Activated CD8-positive, alpha-beta memory T cell treated with anti-CD3 and anti-CD28 coated beads, Interleukin-2, amount 50 U/mL, for 48 hours (primary cell): Measurements from ENCODE around the gene RASGRP2.

ENCODE experiments used
- DNase-seq: peaks from one replicate; pipeline ENCODE4 v3.0.0-alpha.2; 2020

Gene RASGRP2

DNA sequence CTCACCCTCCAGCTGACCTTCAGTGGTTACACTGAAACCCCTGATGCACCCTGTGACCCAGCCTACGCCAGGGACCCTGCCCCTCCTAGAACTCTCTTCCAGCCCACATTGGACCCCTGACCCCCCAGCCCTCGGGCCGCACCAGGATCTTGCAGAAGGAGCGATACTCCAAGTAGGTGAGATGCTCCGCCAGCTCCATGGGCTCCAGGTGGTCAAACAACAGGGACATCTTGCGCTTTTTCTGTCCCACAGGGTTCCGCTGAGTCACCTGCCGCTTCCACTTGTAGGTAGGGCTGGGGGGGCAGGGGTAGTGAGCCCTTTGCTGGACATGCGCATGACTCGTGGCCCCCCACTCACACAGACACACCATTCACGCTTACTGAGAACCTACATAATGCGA is 4.1 kb downstream of the RASGRP2 start:
- DNase-seq: no peak

DNA sequence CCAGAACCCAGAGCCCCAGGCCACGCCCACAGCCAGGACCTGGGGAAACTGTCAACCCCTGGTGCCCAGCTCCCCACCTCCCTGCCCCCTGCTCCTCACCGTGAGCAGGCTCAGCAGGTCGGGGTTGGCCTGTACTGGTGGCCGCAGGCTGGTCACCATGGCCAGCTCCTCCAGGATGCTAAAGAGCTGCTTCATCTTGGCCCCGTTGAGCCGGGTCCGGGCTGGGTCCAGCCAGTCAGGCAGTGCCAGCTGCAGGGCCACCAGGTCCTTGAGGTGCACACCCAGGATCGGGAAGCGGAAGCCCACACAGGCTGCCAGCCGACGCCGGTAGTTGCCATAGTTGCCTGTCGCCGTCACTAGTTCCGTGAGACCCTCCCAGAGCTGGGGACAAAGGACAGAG is 7.3 kb downstream of the RASGRP2 start:
- no peak for DNase-seq

DNA sequence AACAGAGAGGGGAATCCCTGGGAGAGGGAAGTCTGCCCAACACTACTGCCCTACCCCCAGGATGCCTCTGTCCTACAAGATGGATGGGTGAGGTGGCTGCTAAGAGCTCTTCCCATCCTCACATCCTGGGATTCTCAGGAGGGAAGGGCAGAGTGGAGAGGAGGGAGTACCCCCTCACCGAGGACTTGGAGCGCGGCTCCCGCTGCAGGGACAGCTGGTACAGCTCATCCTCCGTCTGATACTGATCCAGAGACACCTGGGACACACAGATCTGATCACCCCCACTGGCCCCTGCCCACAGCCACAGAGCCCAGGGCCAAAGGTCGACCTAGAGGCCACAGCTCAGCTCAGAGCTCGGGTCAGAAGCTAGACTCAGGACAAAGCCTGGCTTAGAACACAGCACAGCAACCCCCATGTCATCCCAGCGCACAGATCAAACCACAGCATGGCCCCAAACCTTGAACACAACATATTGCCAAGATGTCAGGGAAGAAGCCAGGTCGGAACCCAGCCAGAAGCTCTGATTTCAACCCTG is 8.2 kb downstream of the RASGRP2 start:
- no peak for DNase-seq

DNA sequence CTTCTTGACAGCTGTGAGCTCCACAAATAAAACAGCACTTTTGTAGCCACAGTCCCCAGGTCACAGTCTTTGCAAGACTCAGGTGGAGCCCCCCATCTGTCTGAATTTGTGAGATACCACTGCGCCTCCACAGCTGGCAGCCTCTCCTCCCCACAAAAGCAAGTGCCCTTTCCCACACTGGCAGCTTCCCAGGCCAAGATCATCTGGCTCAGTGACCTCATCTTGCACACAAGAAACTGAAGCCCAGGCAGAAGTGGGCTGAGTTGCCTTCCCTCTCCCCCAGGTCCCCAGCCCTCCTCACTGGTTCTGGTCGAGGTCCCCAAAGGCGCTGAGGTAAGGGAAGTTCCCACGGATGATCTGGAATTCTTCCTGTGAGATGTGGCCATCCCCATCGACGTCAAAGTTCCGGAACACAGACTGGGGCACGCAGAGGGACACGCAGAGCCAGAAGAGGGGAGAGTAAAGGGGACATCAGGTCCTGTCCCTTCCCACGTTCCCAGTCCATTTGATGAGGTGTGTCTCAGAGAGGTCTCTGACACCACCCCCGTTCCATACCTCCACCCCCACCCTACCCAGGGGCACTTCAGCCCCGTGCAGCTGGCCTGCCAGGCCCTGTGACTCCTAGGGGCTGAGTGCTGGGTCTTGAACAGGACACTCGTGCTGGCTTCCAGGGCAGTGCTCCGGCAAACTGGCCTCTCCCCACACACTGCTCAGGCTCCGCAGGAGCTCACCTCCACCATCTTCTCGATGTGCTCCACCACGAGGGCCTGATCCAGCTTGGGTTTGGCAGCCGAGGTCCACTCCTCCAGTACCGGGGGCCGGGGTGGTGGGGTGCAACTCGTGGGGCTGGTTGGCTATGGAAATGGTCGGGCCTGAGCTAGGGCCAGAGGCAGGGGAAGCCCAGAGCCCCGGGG is 8.9 kb downstream of the RASGRP2 start:
- DNase-seq: no peak

DNA sequence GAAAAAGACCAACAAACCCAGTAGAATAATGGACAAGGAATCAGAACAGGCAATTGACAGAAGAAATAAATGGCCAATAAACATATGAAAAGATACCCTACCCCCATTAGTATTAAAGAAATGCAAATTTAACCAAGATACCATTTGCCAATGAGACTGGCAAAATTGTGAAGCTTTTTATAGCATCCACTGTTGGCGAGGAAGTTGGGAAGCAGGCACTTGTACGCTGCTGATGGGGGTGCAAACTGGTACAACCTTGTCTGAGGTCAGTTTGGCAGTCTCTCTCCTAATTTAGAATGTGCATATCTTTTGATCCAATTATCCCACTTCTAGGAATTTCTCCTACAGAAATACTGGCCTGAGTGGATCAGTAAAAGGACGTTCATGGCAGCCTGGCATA is 12.3 kb downstream of the RASGRP2 start:
- no peak for DNase-seq

DNA sequence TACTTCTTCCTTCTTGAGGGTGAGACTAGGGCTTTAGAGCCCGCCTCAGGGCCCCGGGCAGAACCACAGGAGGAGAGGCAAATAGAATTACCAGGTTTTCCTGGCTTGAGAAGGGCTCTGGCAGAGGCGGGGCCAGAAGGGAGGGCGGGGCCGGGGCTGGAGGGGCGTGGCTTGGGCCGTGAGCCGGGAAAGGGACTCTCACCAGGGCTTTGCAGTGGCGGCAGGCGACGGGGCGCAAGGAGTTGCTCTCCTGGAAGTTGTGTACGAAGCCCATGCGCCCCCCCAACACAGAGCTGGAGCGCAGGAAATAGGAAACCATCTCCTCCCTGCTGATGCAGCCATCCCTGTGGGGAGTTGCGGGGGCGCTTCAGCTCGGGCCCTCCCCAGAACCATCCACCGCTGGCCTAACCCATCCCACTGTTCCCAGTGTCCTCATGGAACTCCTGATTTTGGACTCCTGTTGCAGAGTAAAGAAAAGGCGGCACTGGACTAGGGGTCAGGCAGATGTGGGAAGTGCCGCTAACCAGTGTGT is 14.0 kb downstream of the RASGRP2 start:
- DNase-seq: no peak

DNA sequence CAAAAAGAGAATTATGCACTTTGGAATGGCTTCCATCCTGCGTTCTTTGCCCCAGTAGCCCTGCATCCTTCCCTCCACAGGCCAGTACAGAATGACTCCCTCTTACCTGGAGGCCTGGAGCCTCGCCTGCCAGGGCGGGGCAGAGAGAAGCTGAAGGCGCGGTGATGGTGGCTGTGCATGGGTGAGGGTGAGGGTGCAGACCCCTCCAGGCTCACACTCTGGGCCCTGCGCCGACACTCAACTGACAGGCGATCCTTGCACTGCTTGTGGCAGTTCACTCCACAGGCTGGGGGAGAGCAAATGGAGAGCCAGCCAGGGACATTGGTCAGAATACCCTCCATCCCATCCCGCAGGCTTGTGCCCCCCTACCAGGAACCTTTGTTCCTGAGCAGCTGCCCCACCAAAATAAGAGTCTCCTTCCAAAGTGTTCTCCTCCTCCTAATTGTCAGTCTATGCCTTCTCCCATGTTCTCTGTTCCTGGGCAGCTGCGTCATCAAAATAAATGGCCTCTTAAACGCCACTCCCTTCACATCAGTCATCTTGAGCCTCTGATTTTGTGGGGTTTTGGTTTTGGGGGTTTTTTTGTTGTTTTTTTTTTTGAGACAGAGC is 15.1 kb downstream of the RASGRP2 start:
- no peak for DNase-seq

DNA sequence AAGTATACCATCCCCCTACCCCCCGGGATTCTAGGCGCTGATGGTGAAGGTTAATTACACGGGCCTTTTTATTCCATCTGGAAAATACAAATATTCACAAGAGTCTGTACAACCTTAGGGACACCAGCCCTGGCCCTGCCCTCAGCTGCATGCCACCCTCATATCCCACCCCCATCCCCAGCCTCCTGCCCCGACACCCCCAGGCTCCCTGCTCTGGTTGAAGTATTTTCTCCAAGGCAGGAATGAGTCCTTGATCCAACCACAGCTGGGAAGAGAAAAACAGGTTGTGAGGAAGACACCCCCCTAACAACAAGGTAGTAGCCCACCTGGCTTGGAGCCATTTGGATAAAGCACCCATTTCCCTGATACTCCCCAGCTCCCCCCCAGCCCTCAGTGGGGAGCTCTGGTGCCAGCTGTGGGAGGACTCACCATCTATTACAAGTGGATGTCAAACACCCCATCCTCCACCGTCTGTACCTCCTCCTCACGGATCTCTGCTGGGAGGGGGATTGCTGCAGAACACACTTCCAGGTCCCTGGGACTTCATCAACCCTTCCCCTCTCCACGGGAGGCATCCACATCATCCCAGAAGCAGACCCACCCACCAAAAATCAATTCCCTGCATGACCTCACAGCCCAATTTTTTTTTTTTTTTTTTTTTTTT is 16.9 kb downstream of the RASGRP2 start:
- DNase-seq: no peak

DNA sequence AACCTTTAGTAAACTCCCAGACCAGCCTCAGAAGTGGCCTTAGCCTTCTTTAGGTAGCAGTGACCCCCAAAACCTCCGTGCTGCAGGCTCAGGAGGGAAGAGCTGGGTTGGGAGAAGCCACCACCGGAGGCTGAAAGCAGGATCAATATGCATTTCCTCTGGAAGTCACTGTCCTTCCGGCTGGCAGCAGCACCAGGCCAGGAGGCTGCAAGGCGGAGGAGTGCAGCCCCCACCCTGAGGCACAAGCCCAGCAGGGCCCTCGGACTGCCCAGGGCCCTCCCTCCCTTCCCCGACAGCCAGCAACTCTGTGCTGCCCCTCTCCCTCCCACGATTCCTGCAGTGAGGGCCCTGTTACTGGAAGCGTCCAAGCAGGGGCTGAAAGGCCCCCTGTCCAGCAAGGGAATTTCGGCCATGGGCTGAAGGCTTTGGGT is 17.7 kb downstream of the RASGRP2 start:
- DNase-seq: no peak

DNA sequence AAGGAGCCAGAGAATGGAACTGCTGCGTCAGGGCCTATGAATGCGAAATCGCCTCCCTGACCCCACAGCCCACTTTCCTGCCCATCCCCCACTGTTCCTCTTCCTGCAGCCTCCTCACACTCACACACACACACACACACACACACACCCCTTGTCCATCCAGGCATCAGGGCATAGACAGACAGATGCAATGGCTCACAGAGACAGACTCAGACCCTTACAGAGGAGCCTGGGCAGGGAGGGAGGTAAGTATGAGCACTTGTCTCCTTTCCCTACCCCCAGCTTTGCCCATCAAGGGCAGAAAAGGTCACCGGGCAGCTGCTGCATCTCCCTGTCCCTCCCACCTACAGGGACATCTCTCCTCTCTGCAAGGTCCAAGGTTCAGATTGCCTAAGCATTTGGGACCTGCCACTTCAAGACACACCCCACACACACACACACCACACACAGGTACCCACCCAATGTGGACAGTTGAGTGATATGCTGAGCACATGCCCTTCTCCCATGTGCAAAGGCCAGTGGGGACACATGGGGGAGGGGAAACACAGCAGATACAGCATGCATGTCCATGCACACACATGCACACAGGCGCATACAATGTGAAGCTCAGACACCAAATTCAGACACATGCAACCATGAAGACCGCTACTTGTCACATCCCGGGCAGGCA is 18.9 kb downstream of the RASGRP2 start:
- no peak for DNase-seq

DNA sequence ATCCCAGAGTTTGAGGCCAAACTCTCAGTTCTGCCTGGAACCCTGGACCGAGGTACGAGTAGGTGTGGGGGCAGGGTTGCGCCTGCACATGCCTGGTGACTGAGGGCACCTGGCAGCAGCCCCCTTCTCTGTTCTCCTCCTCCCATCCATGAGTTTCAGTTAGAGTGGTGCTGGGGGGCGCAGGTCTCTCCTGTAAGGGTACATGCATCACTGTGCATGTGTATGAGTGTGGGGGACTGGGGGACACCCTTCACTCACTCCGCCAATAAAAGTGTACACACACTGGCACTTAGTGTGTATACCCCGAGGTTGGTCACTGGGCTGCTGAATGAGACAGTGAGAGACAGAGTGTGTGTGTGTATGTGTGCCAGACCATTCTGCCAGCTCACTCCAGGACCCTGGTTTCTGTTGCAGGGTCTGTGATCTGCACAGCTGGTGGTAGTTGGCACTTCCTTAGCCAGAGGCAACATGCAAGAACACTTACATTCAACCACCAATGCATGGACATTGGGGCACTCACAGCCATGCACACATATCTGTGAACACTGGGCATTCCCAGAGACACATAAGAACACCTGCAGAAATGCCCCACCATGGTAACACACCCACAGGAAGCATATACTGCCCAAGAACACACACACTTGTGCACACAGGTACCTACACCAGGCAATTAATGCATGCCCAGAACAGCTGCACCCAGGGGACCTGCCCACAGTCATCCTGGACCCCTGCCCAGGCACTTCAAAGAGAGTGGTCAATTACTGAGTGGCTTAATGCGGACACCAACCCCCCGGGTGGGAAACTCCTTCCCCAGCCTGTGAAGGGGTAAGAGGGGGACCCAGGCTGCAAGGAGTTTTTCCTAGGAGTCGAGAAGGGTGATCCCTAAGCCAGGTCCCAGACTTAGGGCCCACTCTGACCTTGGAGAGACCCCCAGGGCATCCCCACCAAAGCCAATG is 19.8 kb downstream of the RASGRP2 start:
- DNase-seq: no peak

DNA sequence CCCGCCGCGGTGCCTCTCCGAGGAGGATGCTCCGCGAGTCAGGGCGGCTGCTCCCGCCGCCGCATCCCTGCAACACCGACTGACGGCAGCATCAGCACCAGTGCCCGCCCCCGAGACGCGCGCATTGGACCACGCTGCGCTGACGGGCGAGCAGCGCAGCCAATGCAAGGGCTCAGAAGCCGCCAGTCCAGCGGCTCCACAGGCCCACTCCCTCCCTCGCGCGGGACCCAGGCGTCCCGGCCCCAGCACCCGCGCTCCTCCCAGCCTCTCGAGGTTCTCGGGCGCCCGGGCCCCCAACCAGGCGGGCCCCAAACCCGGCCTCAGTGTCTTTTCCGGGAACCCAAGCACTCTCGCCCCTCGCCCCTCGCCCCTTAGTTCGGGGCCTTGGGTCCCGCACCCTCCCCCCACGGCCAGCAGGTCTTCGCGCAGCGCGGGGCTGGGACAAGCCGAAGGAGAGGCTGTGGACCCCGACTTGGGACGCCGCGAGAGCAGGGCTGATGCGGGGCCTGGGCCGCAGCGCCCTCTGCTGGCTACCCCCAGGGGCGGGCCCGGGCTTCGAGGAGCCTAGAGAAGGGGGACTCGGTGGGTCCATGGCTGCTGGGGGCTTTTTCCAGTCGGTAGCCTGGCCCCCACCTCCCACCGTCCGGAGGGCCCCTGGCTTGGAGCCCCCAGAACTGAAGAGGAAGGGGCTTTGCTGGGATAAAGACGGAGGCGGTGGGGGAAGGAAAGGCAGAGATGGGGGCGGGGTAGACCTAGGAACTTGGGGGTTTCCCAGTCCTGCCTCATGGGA is 20.6 kb downstream of the RASGRP2 start, which contains the start of gene NRXN2:
NRXN2 (minus strand) TSS at position 81 of the 790 bp plus-strand sequence. CDS start 9,498 bp downstream, outside the sequence.
- DNase-seq: peak; percentile 93

DNA sequence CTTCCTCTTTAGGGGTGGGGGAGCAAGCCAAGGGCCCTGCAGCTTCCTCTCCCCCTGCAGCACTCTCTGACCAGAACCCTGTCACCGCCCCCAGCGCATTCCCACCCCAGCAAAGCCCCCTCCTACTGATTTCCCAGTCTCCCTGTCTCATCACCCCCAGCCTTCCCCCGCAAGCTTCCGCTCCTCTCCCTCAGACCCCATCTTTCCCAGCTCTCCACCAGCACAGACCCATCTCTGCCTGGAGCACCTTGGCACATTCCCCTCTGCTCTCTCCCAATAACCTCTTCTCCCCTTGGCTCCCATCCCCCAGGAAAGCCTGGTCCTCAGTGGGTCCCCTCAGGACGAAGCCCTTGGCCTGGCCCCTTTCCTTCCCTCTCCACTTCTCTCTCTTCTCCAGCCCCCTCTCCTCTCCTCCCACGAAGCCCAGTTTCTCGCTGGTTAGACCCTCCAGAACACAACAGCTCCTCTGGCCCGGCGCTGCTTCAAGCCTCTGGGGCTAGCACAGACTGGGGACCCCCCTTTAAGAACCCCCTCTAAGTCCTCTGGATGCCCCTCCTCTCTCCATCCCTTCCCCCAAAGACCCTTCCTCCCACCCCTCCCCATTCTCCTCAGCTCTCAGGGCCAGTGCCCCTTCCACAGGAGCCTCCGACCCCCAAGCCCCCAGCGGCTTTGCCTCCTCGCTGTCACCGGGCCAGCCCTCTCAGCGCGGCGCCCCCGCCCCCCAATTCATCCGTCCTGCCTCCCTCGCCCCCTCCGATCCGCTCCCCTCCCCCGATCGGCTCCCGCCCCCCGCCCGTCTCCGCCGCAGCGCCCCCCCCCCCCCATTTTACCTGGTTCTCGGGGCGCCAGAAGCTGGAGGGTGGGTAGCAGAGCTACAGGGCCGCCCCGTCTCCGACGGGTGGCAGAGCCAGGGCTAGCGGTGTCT is 21.5 kb downstream of the RASGRP2 start:
- DNase-seq: no peak

DNA sequence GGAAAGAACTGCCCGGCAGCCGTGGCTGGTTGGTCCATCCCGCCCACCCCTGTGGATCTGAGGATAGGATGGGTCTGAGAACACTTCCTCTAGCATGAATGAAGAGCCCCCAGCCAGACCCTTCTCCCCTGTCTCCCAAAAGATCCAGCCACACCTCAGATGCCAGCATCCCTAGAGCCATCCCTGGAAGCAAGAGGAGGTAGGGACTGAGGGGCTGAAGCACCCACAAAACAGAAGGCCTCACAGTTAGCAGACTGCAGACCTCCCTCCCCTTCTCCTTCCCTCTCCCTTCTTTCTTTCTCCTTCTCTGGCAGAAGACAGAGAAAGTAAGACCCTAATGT is 22.6 kb downstream of the RASGRP2 start:
- DNase-seq: no peak

DNA sequence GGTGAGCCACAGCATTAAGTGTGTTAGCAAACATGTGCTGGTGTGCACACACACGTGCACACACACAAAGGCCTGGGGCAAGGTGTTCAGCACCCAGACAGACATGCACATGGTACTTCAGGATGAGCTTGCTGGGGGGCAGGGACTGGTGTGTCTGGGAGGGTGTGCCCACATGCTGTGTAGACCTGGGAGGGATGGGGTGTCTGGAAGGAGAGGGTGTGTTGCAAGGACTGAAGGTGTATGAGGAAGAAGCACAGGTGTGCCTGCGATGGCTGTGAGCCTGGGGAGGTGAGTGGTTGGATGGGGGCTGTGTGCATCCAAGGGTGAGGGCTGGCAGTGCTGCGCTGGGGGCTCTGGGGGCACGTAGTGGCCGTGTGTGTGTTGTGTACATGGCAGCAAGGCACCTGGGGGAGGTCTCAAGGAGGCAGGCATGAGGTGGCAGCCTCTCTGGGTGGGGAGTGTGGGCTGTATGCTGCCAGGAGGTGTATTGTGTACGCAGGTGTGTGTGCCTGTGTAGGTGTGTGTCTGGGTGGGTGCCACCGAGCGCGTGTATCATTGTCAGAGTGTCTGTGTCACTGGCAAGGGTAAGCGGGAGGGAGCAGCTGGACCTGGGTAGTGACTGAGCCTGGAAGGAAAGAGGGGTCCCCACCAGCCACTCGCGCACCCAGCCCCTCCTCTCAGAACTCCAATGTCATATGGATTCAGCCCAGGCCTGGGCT is 23.1 kb downstream of the RASGRP2 start:
- no peak for DNase-seq

DNA sequence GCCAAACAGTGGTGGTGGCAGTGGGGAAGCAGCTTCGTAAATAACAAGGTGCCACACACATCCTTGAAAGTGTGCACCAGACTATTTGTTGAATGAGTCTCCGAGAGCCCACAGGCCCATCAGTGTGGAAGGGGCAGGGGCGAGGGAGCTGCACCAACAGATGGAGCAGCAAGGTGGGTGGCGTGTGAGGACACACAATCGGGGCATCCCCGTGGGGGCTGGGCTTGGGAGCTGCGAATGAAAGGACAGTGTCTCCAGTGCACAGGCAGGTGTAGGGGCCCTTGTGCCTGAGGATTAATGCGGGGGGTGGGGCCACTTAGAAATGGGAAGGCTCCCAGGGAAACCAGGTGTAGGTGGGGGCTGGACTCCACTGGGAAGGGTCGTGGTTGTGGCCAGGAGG is 23.8 kb downstream of the RASGRP2 start:
- DNase-seq: no peak

DNA sequence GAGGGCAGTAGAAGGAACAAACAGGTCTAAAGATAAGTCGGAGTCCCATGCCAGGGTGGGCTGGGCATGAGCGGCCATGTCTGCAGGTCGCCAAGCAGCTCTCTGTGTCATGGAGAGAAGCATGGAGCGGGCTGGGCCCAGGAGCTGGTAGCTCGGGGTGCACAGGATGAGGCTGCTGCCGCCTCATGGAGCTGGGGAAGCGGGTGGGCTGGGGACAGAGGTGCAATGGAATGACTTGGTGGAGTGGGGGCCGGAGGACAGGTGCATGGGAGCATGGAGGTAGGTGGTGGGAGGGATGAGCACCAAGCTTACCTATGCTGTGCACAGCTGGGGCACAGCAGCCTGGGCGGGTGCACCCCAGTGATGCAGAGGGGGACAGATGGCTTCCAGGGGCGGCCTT is 24.5 kb downstream of the RASGRP2 start:
- no peak for DNase-seq

DNA sequence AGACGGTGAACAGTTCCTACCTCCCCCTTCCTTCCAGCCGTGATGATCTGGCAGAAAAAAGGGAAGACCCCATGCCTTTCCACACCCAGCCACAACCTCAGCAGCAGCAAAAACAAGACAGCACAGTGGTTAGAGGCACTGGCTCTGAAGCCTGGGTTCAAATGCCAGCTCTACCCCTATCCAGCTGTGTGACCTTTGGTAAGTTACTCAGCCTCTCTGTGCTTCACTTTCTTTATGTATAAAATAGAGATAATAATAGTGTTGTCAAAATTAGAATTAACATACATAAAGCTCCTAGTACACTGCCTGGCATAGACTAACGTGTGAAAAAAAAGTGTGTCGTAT is 25.2 kb downstream of the RASGRP2 start:
- DNase-seq: no peak
